Activated CD8-positive, alpha-beta T cell treated with anti-CD3 and anti-CD28 coated beads for 36 hours (primary cell): ENCODE data around the gene ICE1. TPM values are rescaled to one million over a fixed set of nuclear protein-coding genes. Genes with fewer than 3 reads are reported as not detected.

Experiments used
- ATAC-seq: fragments of 200-7000 bp; cut with Tn5 transposase; one replicate; pipeline ENCODE4 v1.10.0; 2021; ENCODE audit warnings: mild to moderate bottlenecking, moderate library complexity
- CTCF ChIA-PET: fragments of 350-600 bp; sonication (Branson Sonifier 250); formaldehyde crosslinking; loops from one replicate; lab custom pipeline; 2021; ENCODE audit warnings: antibody characterized with exemption; lab: Charles Lee
- POLR2A ChIA-PET: fragments of 350-600 bp; sonication (Branson Sonifier 250); formaldehyde crosslinking; loops from one replicate; lab custom pipeline; 2021; ENCODE audit warnings: antibody characterized with exemption; lab: Charles Lee
- DNase-seq: peaks from one replicate; pipeline ENCODE4 v3.0.0-alpha.2; 2020
- H3K27ac Mint-ChIP-seq: one replicate; pipeline ENCODE4 v1.8.0; 2021; ENCODE audit warnings: mild to moderate bottlenecking, mixed read lengths
- H3K27me3 Mint-ChIP-seq: one replicate; pipeline ENCODE4 v1.8.0; 2021; ENCODE audit warnings: mixed read lengths
- H3K36me3 Mint-ChIP-seq: one replicate; pipeline ENCODE4 v1.8.0; 2021; ENCODE audit warnings: low read depth, mixed read lengths
- H3K4me1 Mint-ChIP-seq: one replicate; pipeline ENCODE4 v1.8.0; 2021; ENCODE audit warnings: low read depth, mixed read lengths
- H3K4me3 Mint-ChIP-seq: one replicate; pipeline ENCODE4 v1.8.0; 2021; ENCODE audit warnings: mild to moderate bottlenecking, moderate library complexity, mixed read lengths
- H3K9me3 Mint-ChIP-seq: one replicate; pipeline ENCODE4 v1.8.0; 2021; ENCODE audit warnings: mixed read lengths
- intact Hi-C: fragments of 100-400 bp; cut with micrococcal nuclease; formaldehyde crosslinking; loops from one replicate; pipeline ENCODE4 v1.10.0; 2022
- total RNA-seq, 2 experiments: library from RNA; stranded (reverse); gene quantifications; one replicate each; pipeline ENCODE4 v1.2.3, GENCODE V29; 2021
- TF ChIP-seq, protein P1 (sequence below): fragments of 200-600 bp; IDR thresholded peaks from one replicate; pipeline ENCODE4 v1.8.0; 2022; ENCODE audit warnings: antibody characterized with exemption, mild to moderate bottlenecking

ICE1 gene, protein sequence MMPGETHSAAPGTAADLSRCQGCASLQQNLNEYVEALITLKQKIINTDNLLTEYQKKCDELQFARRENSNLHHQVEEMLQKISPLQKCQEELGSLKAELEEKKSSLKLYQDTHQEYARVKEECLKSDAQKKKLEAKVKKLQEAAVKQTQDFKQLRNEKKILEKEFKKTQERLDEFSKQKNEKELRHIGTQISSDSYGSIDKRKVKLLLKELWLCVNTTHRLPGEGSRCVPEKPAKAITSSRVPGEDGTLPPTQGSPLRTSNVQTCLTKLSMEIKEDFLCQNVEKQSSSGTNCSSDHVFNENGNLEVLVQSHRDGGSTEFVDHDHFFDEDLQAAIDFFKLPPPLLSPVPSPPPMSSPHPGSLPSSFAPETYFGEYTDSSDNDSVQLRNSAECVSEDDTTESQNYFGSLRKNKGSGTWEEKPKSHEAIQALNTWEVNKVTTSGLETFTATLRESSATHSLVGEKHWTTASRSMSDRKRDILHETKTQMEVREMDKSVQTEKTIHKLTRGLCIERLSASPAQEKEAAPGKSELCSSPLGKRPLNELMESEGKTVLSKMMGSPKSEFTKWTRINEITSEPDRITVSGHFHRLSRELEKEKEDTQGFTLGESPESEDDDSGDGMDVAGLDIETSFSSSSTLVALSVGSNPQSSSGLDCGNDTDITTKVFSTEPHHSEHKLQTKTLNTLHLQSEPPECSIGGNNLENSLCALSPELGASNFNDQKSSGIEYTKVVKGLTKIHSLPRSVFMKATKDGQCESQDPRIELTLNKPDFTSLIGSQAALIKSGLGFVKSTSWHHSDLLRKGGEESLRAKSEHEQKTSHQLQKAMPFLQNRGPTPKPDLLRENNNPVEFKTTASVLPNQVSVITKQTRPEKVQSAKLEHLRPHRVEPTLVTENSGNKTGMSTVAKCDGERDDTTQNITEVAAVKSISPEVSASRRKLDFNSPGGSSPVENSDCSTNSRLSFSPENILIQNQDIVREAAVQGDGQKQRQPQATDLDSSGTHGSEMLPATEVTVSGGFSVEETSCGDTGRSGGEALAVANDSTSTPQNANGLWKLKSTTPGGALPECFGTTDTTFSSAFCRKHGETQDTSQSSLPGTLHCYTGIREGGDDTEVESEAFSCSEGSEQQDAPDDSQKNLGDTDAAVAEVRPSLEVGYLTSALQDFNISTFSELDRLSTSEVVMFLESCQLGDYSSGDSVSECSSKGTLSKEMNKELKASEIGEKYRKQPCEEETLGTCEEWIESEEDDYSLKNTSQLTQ (N-terminal part only)
- total RNA-seq = 10 to 100 TPM; 29.0 to 29.5 TPM

DNA sequence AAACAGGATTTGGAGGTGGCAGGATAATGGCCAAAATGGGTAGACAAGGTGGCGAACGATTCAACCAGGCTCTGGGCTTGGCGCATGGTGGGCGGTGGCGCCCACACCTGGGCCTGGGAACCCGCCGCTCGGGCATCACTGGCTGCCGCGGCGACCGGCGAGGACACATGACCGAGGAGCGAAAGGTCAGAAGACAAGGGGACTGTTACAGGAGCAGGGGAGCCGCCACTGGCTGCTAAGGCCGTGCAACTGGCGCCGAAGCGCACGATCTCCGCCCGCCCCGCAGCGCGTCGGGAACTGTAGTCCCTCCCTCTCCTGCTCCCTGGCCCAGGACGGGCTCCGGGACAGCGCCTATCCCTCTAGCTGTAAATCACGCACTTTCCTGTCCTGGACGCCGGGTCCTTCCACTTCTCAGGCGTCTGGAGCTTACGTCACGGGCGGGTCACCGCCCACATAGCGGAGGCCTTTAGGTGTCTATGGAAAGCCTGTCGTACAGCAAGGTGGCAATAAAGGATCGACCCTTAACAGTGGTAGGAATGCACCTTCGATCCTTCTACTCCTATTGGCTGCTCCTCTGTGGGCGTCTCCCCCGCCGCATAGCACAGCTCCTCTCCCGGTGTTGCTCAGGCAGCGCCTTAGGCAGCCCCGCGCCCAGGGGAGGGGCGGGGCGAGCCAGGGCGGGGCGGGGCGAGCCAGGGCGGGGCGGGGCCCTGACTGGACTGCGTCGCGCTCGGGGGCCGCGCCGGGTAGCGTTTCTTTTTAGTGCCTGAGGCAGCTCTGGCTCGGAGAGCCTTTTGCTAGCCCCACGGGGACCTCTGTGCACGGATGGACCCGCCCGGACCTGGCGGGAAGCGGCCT, at the start of gene ICE1:
ICE1 (plus strand) TSS at position 717 of the 858 bp plus-strand sequence. CDS start 239 bp downstream, outside the sequence.
- peak within 1 kb of the TSS; percentile 96 for H3K27ac Mint-ChIP-seq
- DNase-seq (peak; percentile 95), ATAC-seq (peak; percentile 89)
- no peaks in the 10 kb centered on the region for H3K9me3 Mint-ChIP-seq
- intact Hi-C loops = loop anchor here (5.0 kb wide), 1 partner anchor 100 kb away; no protein-coding TSS in a partner anchor
- peaks cover 13% of the 10 kb centered on the region for H3K4me1 Mint-ChIP-seq
- no peak within 1 kb of the TSS for H3K4me3 Mint-ChIP-seq
- H3K36me3 Mint-ChIP-seq = no peaks in the 10 kb centered on the region
- H3K27me3 Mint-ChIP-seq = no peaks in the 10 kb centered on the region
- ChIA-PET CTCF (interaction anchor here (1.5 kb wide), 1 partner anchor 282 kb away, joined by 8 read pairs; the partner anchor contains the start of gene ADAMTS16), POLR2A (interaction anchor here (0.7 to 1.9 kb wide), 3 partner anchors 11 to 105 kb away, joined by 3 to 9 read pairs (median 3); no protein-coding TSS in a partner anchor)
- TF ChIP-seq, protein P1, sequence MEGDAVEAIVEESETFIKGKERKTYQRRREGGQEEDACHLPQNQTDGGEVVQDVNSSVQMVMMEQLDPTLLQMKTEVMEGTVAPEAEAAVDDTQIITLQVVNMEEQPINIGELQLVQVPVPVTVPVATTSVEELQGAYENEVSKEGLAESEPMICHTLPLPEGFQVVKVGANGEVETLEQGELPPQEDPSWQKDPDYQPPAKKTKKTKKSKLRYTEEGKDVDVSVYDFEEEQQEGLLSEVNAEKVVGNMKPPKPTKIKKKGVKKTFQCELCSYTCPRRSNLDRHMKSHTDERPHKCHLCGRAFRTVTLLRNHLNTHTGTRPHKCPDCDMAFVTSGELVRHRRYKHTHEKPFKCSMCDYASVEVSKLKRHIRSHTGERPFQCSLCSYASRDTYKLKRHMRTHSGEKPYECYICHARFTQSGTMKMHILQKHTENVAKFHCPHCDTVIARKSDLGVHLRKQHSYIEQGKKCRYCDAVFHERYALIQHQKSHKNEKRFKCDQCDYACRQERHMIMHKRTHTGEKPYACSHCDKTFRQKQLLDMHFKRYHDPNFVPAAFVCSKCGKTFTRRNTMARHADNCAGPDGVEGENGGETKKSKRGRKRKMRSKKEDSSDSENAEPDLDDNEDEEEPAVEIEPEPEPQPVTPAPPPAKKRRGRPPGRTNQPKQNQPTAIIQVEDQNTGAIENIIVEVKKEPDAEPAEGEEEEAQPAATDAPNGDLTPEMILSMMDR = no peak

DNA sequence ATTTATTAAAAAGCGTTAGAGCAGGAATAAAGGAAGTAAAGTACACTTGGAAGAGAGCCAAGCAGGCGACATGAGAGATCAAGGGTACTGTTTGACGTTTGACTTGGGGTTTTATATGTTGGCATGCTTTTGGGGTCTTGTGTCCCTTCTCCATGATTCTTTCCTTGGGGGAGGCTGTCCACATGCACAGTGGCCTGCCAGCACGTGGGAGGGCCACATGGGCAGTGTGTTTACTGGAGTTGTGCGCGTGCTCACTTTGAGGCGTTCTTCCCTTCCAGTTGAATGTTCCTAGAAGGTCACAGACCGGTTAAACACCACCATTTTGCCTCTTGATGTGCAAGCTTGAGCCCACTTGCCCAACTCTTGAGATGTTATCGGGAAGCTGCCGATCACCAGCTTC, 49.5 kb upstream of the ICE1 start:
- no peak overlapping the region for H3K27ac Mint-ChIP-seq
- H3K27me3 Mint-ChIP-seq = no peaks in the 10 kb centered on the region
- H3K36me3 Mint-ChIP-seq = no peaks in the 10 kb centered on the region
- no peaks in the 10 kb centered on the region for H3K9me3 Mint-ChIP-seq
- ChIA-PET POLR2A (no interaction called here), CTCF (no interaction called here)
- H3K4me3 Mint-ChIP-seq = no peak overlapping the region
- no peaks in the 10 kb centered on the region for H3K4me1 Mint-ChIP-seq
- DNase-seq = no peak
- ATAC-seq = no peak
- TF ChIP-seq, protein P1 = no peak
- intact Hi-C loops = no loop called here

DNA sequence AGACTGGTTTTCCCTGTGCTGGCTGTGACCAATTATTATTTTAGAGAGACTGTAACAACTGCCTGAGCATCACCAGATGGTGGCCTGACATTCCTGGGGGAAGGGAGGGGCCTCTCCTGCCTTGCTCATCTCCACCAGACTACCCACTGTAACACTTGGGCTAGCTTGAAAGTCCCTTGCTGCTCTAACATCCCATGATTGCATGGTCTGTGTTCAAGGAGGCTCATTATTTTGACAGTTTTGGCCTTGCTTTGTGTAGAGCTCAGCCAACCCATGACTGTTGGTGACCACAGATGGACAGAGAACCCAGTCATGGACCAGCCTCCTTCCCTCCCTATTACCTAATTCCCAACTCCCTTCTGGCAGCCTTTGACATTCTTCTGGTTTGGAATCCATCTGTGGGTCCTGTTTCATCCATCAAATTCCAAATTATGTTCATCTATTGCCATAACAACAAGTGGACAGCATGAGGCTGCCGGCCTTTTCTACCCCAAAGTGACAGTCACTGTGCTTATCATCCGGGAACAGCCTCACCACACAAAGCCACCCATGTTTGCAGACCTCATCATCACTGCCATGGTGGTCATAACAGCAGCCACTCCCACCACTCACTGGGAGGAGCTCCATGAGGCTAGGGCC, 49.0 kb upstream of the ICE1 start:
- Mint-ChIP-seq H3K27ac (no peak overlapping the region), H3K4me3 (no peak overlapping the region), H3K4me1 (no peaks in the 10 kb centered on the region), H3K9me3 (no peaks in the 10 kb centered on the region), H3K36me3 (no peaks in the 10 kb centered on the region), H3K27me3 (no peaks in the 10 kb centered on the region)
- ChIA-PET CTCF (no interaction called here), POLR2A (no interaction called here)
- DNase-seq = no peak
- TF ChIP-seq, protein P1 = no peak
- intact Hi-C loops = no loop called here
- no peak for ATAC-seq

DNA sequence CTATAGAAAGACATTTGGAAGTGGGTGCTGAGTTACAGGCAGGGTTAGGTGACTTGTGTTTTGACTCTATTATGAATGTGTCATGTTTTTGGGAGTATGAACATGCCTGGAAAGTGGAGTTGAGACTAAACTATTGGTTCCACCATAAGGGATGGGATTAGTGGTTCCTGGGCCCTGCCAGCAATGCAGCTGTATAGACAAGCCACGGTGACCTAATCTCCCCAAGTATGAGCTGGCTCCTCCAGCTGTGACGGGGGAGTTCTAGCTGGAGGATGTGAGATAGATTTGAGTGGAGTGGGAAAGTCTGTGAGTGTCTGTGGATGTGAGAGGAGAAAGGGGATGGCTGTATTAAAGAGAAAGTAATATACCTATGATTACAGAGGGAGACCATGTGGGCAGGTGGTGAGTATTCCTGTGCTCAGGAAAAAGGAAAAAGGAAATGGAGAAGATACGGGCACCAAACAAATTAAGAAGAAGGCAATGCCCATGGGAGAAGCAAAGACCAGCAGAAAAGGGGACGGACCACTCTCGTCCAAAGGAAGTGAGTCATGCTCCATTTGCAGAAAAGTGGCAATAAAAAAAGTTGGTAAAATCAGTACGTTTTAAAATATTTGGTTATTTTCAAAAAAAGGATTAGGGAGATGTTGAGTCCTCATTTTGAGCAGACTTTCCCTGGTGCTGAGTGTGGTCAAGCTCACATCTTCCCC, 48.3 kb upstream of the ICE1 start:
- no peak overlapping the region for H3K27ac Mint-ChIP-seq
- CTCF ChIA-PET = no interaction called here
- POLR2A ChIA-PET = no interaction called here
- no peak for ATAC-seq
- DNase-seq = no peak
- H3K9me3 Mint-ChIP-seq = no peaks in the 10 kb centered on the region
- H3K4me1 Mint-ChIP-seq = no peaks in the 10 kb centered on the region
- H3K27me3 Mint-ChIP-seq = no peaks in the 10 kb centered on the region
- intact Hi-C loops = no loop called here
- TF ChIP-seq, protein P1 = no peak
- no peak overlapping the region for H3K4me3 Mint-ChIP-seq
- H3K36me3 Mint-ChIP-seq = no peaks in the 10 kb centered on the region
